ENCODE data around the gene EHMT1.

- TF ChIP-seq EP300 (IDR thresholded peaks at IDR 0.05) (no peak), CTCF (IDR thresholded peaks at IDR 0.05) (no peak), POLR2A (IDR thresholded peaks at IDR 0.05; ENCODE audit: low read depth) (no peak)
Observed at GRCh38 chr9:137721479-137721878, 102.7 kb downstream of the EHMT1 start.

Data from esophagus muscularis mucosa (tissue), 4 donors.